ENCODE data around the gene SOD1. TPM values are rescaled to one million over a fixed set of nuclear protein-coding genes. Genes with fewer than 3 reads are reported as not detected.

The SOD1 gene
- total RNA-seq, 1 experiment from 2014 or later = 239 TPM

GRCh38 chr21:31675318-31675717 is 15.8 kb downstream of the SOD1 start:
- BruUV-seq (replicated peaks) = no TSS peak
- ChIA-PET POLR2A (interaction anchor here (0.5 to 1.0 kb wide), 4 partner anchors 9 to 458 kb away, joined by 3 to 5 read pairs (median 4); no protein-coding TSS in a partner anchor), CTCF (interaction anchor here (0.6 to 0.7 kb wide), 2 partner anchors 116 to 632 kb away, joined by 3 to 4 read pairs; no protein-coding TSS in a partner anchor)
- Mint-ChIP-seq H3K4me3 (ENCODE audit: unreplicated experiment) (no peak overlapping the region), H3K9me3 (ENCODE audit: unreplicated experiment) (no peaks in the 10 kb centered on the region), H3K27ac (ENCODE audit: low read depth, unreplicated experiment) (no peak overlapping the region), H3K4me1 (ENCODE audit: insufficient read depth, unreplicated experiment) (peaks cover 4% of the 10 kb centered on the region), H3K27me3 (ENCODE audit: insufficient read depth, unreplicated experiment) (no peaks in the 10 kb centered on the region), H3K36me3 (ENCODE audit: insufficient read depth, unreplicated experiment) (peaks cover 16% of the 10 kb centered on the region)
- no peak for DNase-seq (ENCODE audit: unreplicated experiment)
- TF ChIP-seq CTCF (IDR thresholded peaks at IDR 0.05; ENCODE audit: unreplicated experiment) = no peak
- intact Hi-C loops (cut with micrococcal nuclease) = no loop called here

GRCh38 chr21:31675960-31676359 is 16.5 kb downstream of the SOD1 start:
- no peaks in the 10 kb centered on the region for H3K27me3 Mint-ChIP-seq (ENCODE audit: insufficient read depth, unreplicated experiment)
- no TSS peak for BruUV-seq (replicated peaks)
- no peaks in the 10 kb centered on the region for H3K9me3 Mint-ChIP-seq (ENCODE audit: unreplicated experiment)
- intact Hi-C loops (cut with micrococcal nuclease) = no loop called here
- ChIA-PET CTCF (interaction anchor here (0.6 kb wide), 1 partner anchor 116 kb away, joined by 4 read pairs; no protein-coding TSS in a partner anchor), POLR2A (interaction anchor here (1.0 kb wide), 1 partner anchor 9 kb away, joined by 4 read pairs; no protein-coding TSS in a partner anchor)
- no peak overlapping the region for H3K27ac Mint-ChIP-seq (ENCODE audit: low read depth, unreplicated experiment)
- H3K4me1 Mint-ChIP-seq (ENCODE audit: insufficient read depth, unreplicated experiment) = peaks cover 4% of the 10 kb centered on the region
- H3K4me3 Mint-ChIP-seq (ENCODE audit: unreplicated experiment) = no peak overlapping the region
- TF ChIP-seq CTCF (IDR thresholded peaks at IDR 0.05; ENCODE audit: unreplicated experiment) = no peak
- H3K36me3 Mint-ChIP-seq (ENCODE audit: insufficient read depth, unreplicated experiment) = peaks cover 10% of the 10 kb centered on the region
- DNase-seq (ENCODE audit: unreplicated experiment) = no peak

DNA sequence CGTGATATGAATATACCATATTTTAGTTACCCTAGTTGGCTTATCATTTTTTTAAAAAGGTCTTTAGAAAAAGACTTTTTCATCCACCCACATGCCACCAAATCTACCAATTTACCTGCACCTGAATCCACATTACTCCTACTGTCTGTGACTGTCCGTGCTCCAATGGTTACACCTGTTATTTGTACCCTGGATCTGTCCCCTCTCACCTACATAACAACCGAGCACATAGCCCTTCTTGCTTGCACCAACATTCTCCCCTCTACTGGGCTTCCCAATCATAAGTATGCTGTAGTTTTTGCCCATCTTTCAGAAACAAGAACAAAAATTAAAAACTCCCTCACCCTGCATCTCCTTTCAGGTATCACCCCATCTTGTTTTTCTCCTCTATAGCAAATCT is 17.6 kb downstream of the SOD1 start:
- Mint-ChIP-seq H3K36me3 (ENCODE audit: insufficient read depth, unreplicated experiment) (peaks cover 5% of the 10 kb centered on the region), H3K9me3 (ENCODE audit: unreplicated experiment) (no peaks in the 10 kb centered on the region), H3K27ac (ENCODE audit: low read depth, unreplicated experiment) (no peak overlapping the region), H3K4me3 (ENCODE audit: unreplicated experiment) (no peak overlapping the region), H3K27me3 (ENCODE audit: insufficient read depth, unreplicated experiment) (no peaks in the 10 kb centered on the region), H3K4me1 (ENCODE audit: insufficient read depth, unreplicated experiment) (no peaks in the 10 kb centered on the region)
- ChIA-PET POLR2A (interaction anchor here (0.9 kb wide), 1 partner anchor 19 kb away, joined by 4 read pairs; no protein-coding TSS in a partner anchor), CTCF (interaction anchor here (0.7 kb wide), 1 partner anchor 72 kb away, joined by 3 read pairs; no protein-coding TSS in a partner anchor)
- TF ChIP-seq CTCF (IDR thresholded peaks at IDR 0.05; ENCODE audit: unreplicated experiment) = no peak
- no TSS peak for BruUV-seq (replicated peaks)
- intact Hi-C loops (cut with micrococcal nuclease) = no loop called here
- no peak for DNase-seq (ENCODE audit: unreplicated experiment)

GRCh38 chr21:31678478-31678877 is 19.0 kb downstream of the SOD1 start:
- no peak overlapping the region for H3K4me3 Mint-ChIP-seq (ENCODE audit: unreplicated experiment)
- ChIA-PET POLR2A (interaction anchor here (1.0 to 1.6 kb wide), 2 partner anchors 8 to 10 kb away, joined by 4 read pairs; no protein-coding TSS in a partner anchor), CTCF (no interaction called here)
- TF ChIP-seq CTCF (IDR thresholded peaks at IDR 0.05; ENCODE audit: unreplicated experiment) = no peak
- no TSS peak for BruUV-seq (replicated peaks)
- intact Hi-C loops (cut with micrococcal nuclease) = no loop called here
- H3K36me3 Mint-ChIP-seq (ENCODE audit: insufficient read depth, unreplicated experiment) = peaks cover 16% of the 10 kb centered on the region
- no peak for DNase-seq (ENCODE audit: unreplicated experiment)
- H3K4me1 Mint-ChIP-seq (ENCODE audit: insufficient read depth, unreplicated experiment) = no peaks in the 10 kb centered on the region
- H3K27ac Mint-ChIP-seq (ENCODE audit: low read depth, unreplicated experiment) = no peak overlapping the region
- no peaks in the 10 kb centered on the region for H3K9me3 Mint-ChIP-seq (ENCODE audit: unreplicated experiment)
- no peaks in the 10 kb centered on the region for H3K27me3 Mint-ChIP-seq (ENCODE audit: insufficient read depth, unreplicated experiment)

Data from MCF 10A (cell line).